ENCODE measurements around the gene TTC19.

GRCh38 chr17:15952916-15953790 is 46.5 kb upstream of the TTC19 start:
- no peak for TF ChIP-seq EZH2 (IDR thresholded peaks at IDR 0.05; ENCODE audit: borderline replicate concordance, low read depth, low read length, severe bottlenecking)
- TF ChIP-seq CTCF (IDR thresholded peaks at IDR 0.05; ENCODE audit: extremely low read depth in 1 of 2, insufficient read depth in 1 of 2, low read depth in 1 of 2, low read length in 2 of 2), result no peak
- TF ChIP-seq MYC (IDR thresholded peaks at IDR 0.05; ENCODE audit: low read depth, low read length), result no peak
- TF ChIP-seq POLR2A (IDR thresholded peaks at IDR 0.05; ENCODE audit: low read depth, low read length), result no peak

Data from endothelial cell of umbilical vein (primary cell).